ENCODE results near the gene LHX2. TPM values are rescaled to one million over a fixed set of nuclear protein-coding genes. Genes with fewer than 3 reads are reported as not detected.

The LHX2 gene
- polyA plus RNA-seq, 3 donors: 0.12 TPM; not detected in 2

GRCh38 chr9:124021385-124021769 lies 9.8 kb downstream of the LHX2 start:
- Mint-ChIP-seq H3K36me3 (peaks cover 0 to 20% of the 10 kb centered on the region in 2 donors), H3K27ac (no peak overlapping the region), H3K27me3 (ENCODE audit: low read depth in 3 of 3) (peaks cover 92 to 99% (median 95%) of the 10 kb centered on the region in 3 donors), H3K9me3 (peaks cover 0 to 40% (median 18%) of the 10 kb centered on the region in 7 donors), H3K4me1 (peaks cover 37% of the 10 kb centered on the region), H3K4me3 (peak overlapping the region in 1 of 2 donors; percentile 82)
- 25% methylated on average over 5 of the region's 5 CpGs for WGBS (ENCODE audit: insufficient coverage)
- Histone ChIP-seq H3K27me3 (ENCODE audit: control insufficient read depth in 2 of 2, insufficient read depth in 2 of 2, low read length in 2 of 2) (peaks cover 84 to 94% of the 10 kb centered on the region in 2 donors), H4K20me1 (ENCODE audit: insufficient read depth, low read length) (peaks cover 11% of the 10 kb centered on the region), H3K9me3 (replicated peaks in 1 of 2; ENCODE audit: control insufficient read depth in 1 of 2, insufficient read depth in 1 of 2, low read length in 2 of 2) (peaks cover 16 to 68% of the 10 kb centered on the region in 2 donors), H3K4me1 (ENCODE audit: control insufficient read depth in 1 of 2, insufficient read depth in 2 of 2, low read length in 2 of 2) (peaks cover 20 to 25% of the 10 kb centered on the region in 2 donors), H3K79me2 (ENCODE audit: insufficient read depth, low read length) (no peaks in the 10 kb centered on the region), H3K4me3 (replicated peaks in 1 of 3; ENCODE audit: low read depth in 2 of 3, low read length in 3 of 3) (no peak overlapping the region), H3K4me2 (replicated peaks; ENCODE audit: extremely low read depth, low read length, poor library complexity, severe bottlenecking) (no peak overlapping the region), H2AFZ (ENCODE audit: insufficient read depth, low read depth, low read length, poor library complexity, severe bottlenecking) (no peak overlapping the region), H3K36me3 (replicated peaks in 1 of 2; ENCODE audit: control insufficient read depth in 1 of 2, insufficient read depth in 2 of 2, low read length in 2 of 2) (no peaks in the 10 kb centered on the region), H3K9ac (ENCODE audit: insufficient read depth, low read length, poor library complexity, severe bottlenecking) (no peak overlapping the region), H3K27ac (ENCODE audit: low read depth in 1 of 2, low read length in 2 of 2) (no peak overlapping the region)
- no peak for TF ChIP-seq CTCF (IDR thresholded peaks at IDR 0.05)
- no peak for DNase-seq
- intact Hi-C loops (cut with micrococcal nuclease): no loop called here

- TF ChIP-seq CTCF (IDR thresholded peaks at IDR 0.05): no peak
- WGBS (ENCODE audit: insufficient coverage): 5% methylated on average over 31 of the region's 38 CpGs
- H3K9me3 Mint-ChIP-seq: peaks cover 0 to 31% (median 10%) of the 10 kb centered on the region in 7 donors
- H3K27me3 ChIP-seq (ENCODE audit: control insufficient read depth in 2 of 2, insufficient read depth in 2 of 2, low read length in 2 of 2): peaks cover 78 to 93% of the 10 kb centered on the region in 2 donors
- H3K9me3 ChIP-seq (replicated peaks in 1 of 2; ENCODE audit: control insufficient read depth in 1 of 2, insufficient read depth in 1 of 2, low read length in 2 of 2): peaks cover 13 to 58% of the 10 kb centered on the region in 2 donors
- H2AFZ ChIP-seq (ENCODE audit: insufficient read depth, low read depth, low read length, poor library complexity, severe bottlenecking): no peak overlapping the region
- peaks cover 88 to 97% (median 93%) of the 10 kb centered on the region in 3 donors for H3K27me3 Mint-ChIP-seq (ENCODE audit: low read depth in 3 of 3)
- peak overlapping the region in 1 of 7 donors; percentile 74 for H3K27ac Mint-ChIP-seq
- H3K4me1 Mint-ChIP-seq: peaks cover 26% of the 10 kb centered on the region
- H3K27ac ChIP-seq (ENCODE audit: low read depth in 1 of 2, low read length in 2 of 2): no peak overlapping the region
- intact Hi-C loops (cut with micrococcal nuclease): no loop called here
- peaks cover 0 to 14% of the 10 kb centered on the region in 2 donors for H3K36me3 Mint-ChIP-seq
- H3K4me3 Mint-ChIP-seq: peak overlapping the region in 1 of 2 donors; percentile 82
- no peak overlapping the region for H3K4me2 ChIP-seq (replicated peaks; ENCODE audit: extremely low read depth, low read length, poor library complexity, severe bottlenecking)
- peaks cover 11% of the 10 kb centered on the region for H4K20me1 ChIP-seq (ENCODE audit: insufficient read depth, low read length)
- no peaks in the 10 kb centered on the region for H3K79me2 ChIP-seq (ENCODE audit: insufficient read depth, low read length)
- H3K4me3 ChIP-seq (replicated peaks in 1 of 3; ENCODE audit: low read depth in 2 of 3, low read length in 3 of 3): no peak overlapping the region
- H3K9ac ChIP-seq (ENCODE audit: insufficient read depth, low read length, poor library complexity, severe bottlenecking): no peak overlapping the region
- H3K4me1 ChIP-seq (ENCODE audit: control insufficient read depth in 1 of 2, insufficient read depth in 2 of 2, low read length in 2 of 2): peaks cover 10 to 14% of the 10 kb centered on the region in 2 donors
- H3K36me3 ChIP-seq (replicated peaks in 1 of 2; ENCODE audit: control insufficient read depth in 1 of 2, insufficient read depth in 2 of 2, low read length in 2 of 2): no peaks in the 10 kb centered on the region
- peak in 1 of 3 donors; percentile 39 for DNase-seq
Observed at GRCh38 chr9:124022201-124023121, 10.9 kb downstream of the LHX2 start.

Data from CD14-positive monocyte (primary cell).